Left cardiac atrium (tissue), 4 donors: ENCODE results near the gene AFMID. TPM values are rescaled to one million over a fixed set of nuclear protein-coding genes. Genes with fewer than 3 reads are reported as not detected.
"Not testable (repeated sequence)": the region's sequence is repeated elsewhere in the genome, so short reads cannot be mapped to it uniquely, and the experiment has no call there.

Experiments used
- ATAC-seq, 2 donors: fragments of 200-7000 bp; cut with Tn5 transposase; one replicate each; pipeline ENCODE4 v1.9.1; 2020; ENCODE audit warnings: mild to moderate bottlenecking in 2 of 2, moderate library complexity in 2 of 2
- DNase-seq: peaks from one replicate; pipeline ENCODE4 v3.0.0-alpha.2; 2020
- intact Hi-C, 2 donors: fragments of 100-400 bp; cut with DNase I; formaldehyde crosslinking; loops; one replicate each; pipeline versions ENCODE4 v1.14.1 to v1.15.1; 2022 to 2023
- long read RNA-seq: library from polyadenylated mRNA; unstranded; transcript quantifications from one replicate; pipeline ENCODE4 v2.0.0, GENCODE V29; 2021
- total RNA-seq, 2 donors: library from RNA; stranded (reverse); fragmentation: NEBNext Ultra II Directional; extraction: Animal tissue kit (Norgen Biotek cat#: 25700); gene quantifications; one replicate each; pipeline ENCODE4 v1.2.1, GENCODE V29; 2021
- donor health status: DM: no; HTN: yes; CAD: no.
- donor health status: DM: no; HTN: yes; CAD: no; lungs with severe emphysema.
- donor health status: DM: yes; HTN: yes; CAD: no.
- donor health status: Dilated cardiomyopathy.

AFMID gene
- 10 to 100 TPM; 20.8 to 30.9 TPM for total RNA-seq
- long read RNA-seq, partial matches to known transcripts = 0 of 1 reads
- long read RNA-seq, other reads (novel, unspliced or antisense) = 1 of 1 reads

GRCh38 chr17:78186692-78187595, at the start of gene AFMID, which contains the start of gene TK1:
TSS of gene AFMID (plus strand) at chr17:78187362. CDS start at chr17:78187371, 9 bp downstream.
TSS of gene TK1 (minus strand) at chr17:78187052. CDS start at chr17:78186994, 58 bp downstream.
- peak; percentile 96 for DNase-seq
- intact Hi-C loops = no loop called here

GRCh38 chr17:78137392-78138203, 49.6 kb upstream of the AFMID start:
- intact Hi-C loops = no loop called here
- no peak for ATAC-seq
- peak; percentile 26 for DNase-seq

More at GRCh38 chr17:78186692-78187595, at the start of gene AFMID, which contains the start of gene TK1:
- ATAC-seq = peak; percentile 98 to 99

GRCh38 chr17:78138204-78139060, 48.7 kb upstream of the AFMID start:
- intact Hi-C loops = no loop called here
- ATAC-seq (no peak), DNase-seq (peak; percentile 22)

GRCh38 chr17:78139861-78140168, 47.3 kb upstream of the AFMID start:
- DNase-seq, ATAC-seq, intact Hi-C loops: not testable (repeated sequence)

GRCh38 chr17:78140169-78141051, 46.8 kb upstream of the AFMID start:
- intact Hi-C loops = no loop called here
- ATAC-seq (peak; percentile 83 to 89), DNase-seq (peak; percentile 95)

- intact Hi-C loops = no loop called here
- DNase-seq (peak; percentile 26), ATAC-seq (no peak)
Measured at GRCh38 chr17:78141437-78142118, 45.6 kb upstream of the AFMID start.

GRCh38 chr17:78142119-78142861, 44.9 kb upstream of the AFMID start:
- peak; percentile 19 for DNase-seq
- intact Hi-C loops = no loop called here
- ATAC-seq = no peak

- DNase-seq (no peak), ATAC-seq (no peak)
- intact Hi-C loops = no loop called here
Measured at GRCh38 chr17:78143214-78144146, 43.7 kb upstream of the AFMID start.

GRCh38 chr17:78144147-78144719, 42.9 kb upstream of the AFMID start:
- intact Hi-C loops = no loop called here
- ATAC-seq (peak; percentile 63 to 74), DNase-seq (peak; percentile 88)

- ATAC-seq (peak; percentile 4 to 69), DNase-seq (peak; percentile 16)
- intact Hi-C loops = no loop called here
Measured at GRCh38 chr17:78144736-78145641, 42.2 kb upstream of the AFMID start.

- ATAC-seq (no peak), DNase-seq (no peak)
- intact Hi-C loops = no loop called here
Measured at GRCh38 chr17:78146471-78146869, 40.7 kb upstream of the AFMID start.

- ATAC-seq = no peak
- intact Hi-C loops = no loop called here
- DNase-seq = no peak
Measured at GRCh38 chr17:78146881-78147280, 40.3 kb upstream of the AFMID start.

- no peak for ATAC-seq
Measured at GRCh38 chr17:78147315-78147998, 39.7 kb upstream of the AFMID start.

More at GRCh38 chr17:78147315-78147998, 39.7 kb upstream of the AFMID start:
- intact Hi-C loops = no loop called here
- DNase-seq = no peak
